ENCODE measurements around the gene CWF19L2.
A peak's percentile ranks its signal among the peaks of the same experiment; 100 is the strongest.

The CWF19L2 gene

DNA sequence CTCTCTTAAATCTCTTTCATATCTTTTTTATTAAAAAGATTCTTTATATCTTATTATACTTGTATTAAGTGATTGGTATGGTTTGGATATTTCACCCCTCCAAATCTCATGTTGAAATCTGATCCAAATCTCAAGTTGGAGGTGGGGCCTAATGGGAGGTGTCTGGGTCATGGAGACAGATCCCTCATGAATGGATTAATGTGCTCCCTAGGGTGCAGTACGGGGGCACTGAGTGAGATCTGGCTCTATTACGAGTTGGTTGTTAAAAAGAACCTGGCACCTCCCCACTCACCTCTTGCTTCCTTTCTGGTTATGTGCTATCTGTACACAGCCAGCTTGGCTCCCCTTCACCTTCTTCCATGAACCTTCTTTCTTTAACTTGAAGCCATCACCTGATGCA lies 149.6 kb downstream of the CWF19L2 start:
- Histone ChIP-seq H3K9me3 (replicated peaks in 1 of 2; ENCODE audit: control insufficient read depth in 2 of 2, insufficient read depth in 1 of 2, low read depth in 1 of 2, low read length in 2 of 2) (no peaks in the 10 kb centered on the region), H3K4me1 (ENCODE audit: control insufficient read depth in 2 of 2, insufficient read depth in 1 of 2, low read depth in 1 of 2, low read length in 2 of 2) (no peaks in the 10 kb centered on the region), H3K18ac (ENCODE audit: low read length) (no peak overlapping the region), H3K23ac (ENCODE audit: low read depth, low read length, poor library complexity) (no peak overlapping the region), H3K4me3 (ENCODE audit: low read length in 2 of 2) (no peak overlapping the region), H2BK120ac (ENCODE audit: low read depth, low read length) (no peak overlapping the region), H3K4me2 (ENCODE audit: insufficient read depth, low read length, poor library complexity, severe bottlenecking) (no peak overlapping the region), H4K91ac (ENCODE audit: low read depth, low read length, poor library complexity) (no peak overlapping the region), H4K8ac (ENCODE audit: low read depth, low read length) (no peak overlapping the region), H3K27me3 (ENCODE audit: control insufficient read depth in 3 of 3, insufficient read depth in 3 of 3, low read depth in 1 of 3, low read length in 3 of 3) (no peaks in the 10 kb centered on the region), H2BK15ac (ENCODE audit: low read length) (no peak overlapping the region), H3K27ac (replicated peaks; ENCODE audit: low read length) (no peak overlapping the region), H3K36me3 (replicated peaks in 1 of 2; ENCODE audit: control insufficient read depth in 2 of 2, insufficient read depth in 2 of 2, low read length in 2 of 2) (peaks cover 5 to 15% of the 10 kb centered on the region in 2 donors), H2BK12ac (ENCODE audit: low read length) (no peak overlapping the region), H3K4ac (ENCODE audit: low read length) (no peak overlapping the region), H2AFZ (ENCODE audit: low read length) (no peak overlapping the region), H3K79me1 (ENCODE audit: low read depth, low read length) (no peaks in the 10 kb centered on the region), H2BK5ac (ENCODE audit: low read length) (no peak overlapping the region), H3K9ac (ENCODE audit: low read depth, low read length, poor library complexity) (no peak overlapping the region), H2AK5ac (ENCODE audit: low read depth, low read length) (no peak overlapping the region), H3K14ac (ENCODE audit: low read length) (no peak overlapping the region)
- no peak for DNase-seq (ENCODE audit: low spot score)
- no CpG with 5 or more reads among the region's 2 CpGs for WGBS, 2 donors (ENCODE audit: extremely low coverage in 2 of 2, insufficient read length in 2 of 2, insufficient replicate concordance in 1 of 2)

- H3K4me1 ChIP-seq (ENCODE audit: control insufficient read depth in 2 of 2, insufficient read depth in 1 of 2, low read depth in 1 of 2, low read length in 2 of 2), result no peaks in the 10 kb centered on the region
- no peak overlapping the region for H2AK5ac ChIP-seq (ENCODE audit: low read depth, low read length)
- H3K4me2 ChIP-seq (ENCODE audit: insufficient read depth, low read length, poor library complexity, severe bottlenecking), result no peak overlapping the region
- H3K36me3 ChIP-seq (replicated peaks in 1 of 2; ENCODE audit: control insufficient read depth in 2 of 2, insufficient read depth in 2 of 2, low read length in 2 of 2), result peaks cover 0 to 12% of the 10 kb centered on the region in 2 donors
- H3K79me1 ChIP-seq (ENCODE audit: low read depth, low read length), result no peaks in the 10 kb centered on the region
- H3K27ac ChIP-seq (replicated peaks; ENCODE audit: low read length), result no peak overlapping the region
- no peak overlapping the region for H4K8ac ChIP-seq (ENCODE audit: low read depth, low read length)
- H2BK120ac ChIP-seq (ENCODE audit: low read depth, low read length), result no peak overlapping the region
- WGBS, 2 donors (ENCODE audit: extremely low coverage in 2 of 2, insufficient read length in 2 of 2, insufficient replicate concordance in 1 of 2), result no CpG with 5 or more reads among the region's 1 CpG
- no peak overlapping the region for H3K4ac ChIP-seq (ENCODE audit: low read length)
- H3K14ac ChIP-seq (ENCODE audit: low read length), result no peak overlapping the region
- no peak overlapping the region for H2BK5ac ChIP-seq (ENCODE audit: low read length)
- H3K27me3 ChIP-seq (ENCODE audit: control insufficient read depth in 3 of 3, insufficient read depth in 3 of 3, low read depth in 1 of 3, low read length in 3 of 3), result no peaks in the 10 kb centered on the region
- no peak overlapping the region for H3K18ac ChIP-seq (ENCODE audit: low read length)
- no peak overlapping the region for H3K23ac ChIP-seq (ENCODE audit: low read depth, low read length, poor library complexity)
- DNase-seq (ENCODE audit: low spot score), result no peak
- H2BK12ac ChIP-seq (ENCODE audit: low read length), result no peak overlapping the region
- H3K9me3 ChIP-seq (replicated peaks in 1 of 2; ENCODE audit: control insufficient read depth in 2 of 2, insufficient read depth in 1 of 2, low read depth in 1 of 2, low read length in 2 of 2), result no peaks in the 10 kb centered on the region
- no peak overlapping the region for H2AFZ ChIP-seq (ENCODE audit: low read length)
- H4K91ac ChIP-seq (ENCODE audit: low read depth, low read length, poor library complexity), result no peak overlapping the region
- H3K9ac ChIP-seq (ENCODE audit: low read depth, low read length, poor library complexity), result no peak overlapping the region
- no peak overlapping the region for H3K4me3 ChIP-seq (ENCODE audit: low read length in 2 of 2)
- no peak overlapping the region for H2BK15ac ChIP-seq (ENCODE audit: low read length)
These were observed 155.7 kb downstream of the CWF19L2 start for GRCh38 chr11:107301878-107302277.

DNA sequence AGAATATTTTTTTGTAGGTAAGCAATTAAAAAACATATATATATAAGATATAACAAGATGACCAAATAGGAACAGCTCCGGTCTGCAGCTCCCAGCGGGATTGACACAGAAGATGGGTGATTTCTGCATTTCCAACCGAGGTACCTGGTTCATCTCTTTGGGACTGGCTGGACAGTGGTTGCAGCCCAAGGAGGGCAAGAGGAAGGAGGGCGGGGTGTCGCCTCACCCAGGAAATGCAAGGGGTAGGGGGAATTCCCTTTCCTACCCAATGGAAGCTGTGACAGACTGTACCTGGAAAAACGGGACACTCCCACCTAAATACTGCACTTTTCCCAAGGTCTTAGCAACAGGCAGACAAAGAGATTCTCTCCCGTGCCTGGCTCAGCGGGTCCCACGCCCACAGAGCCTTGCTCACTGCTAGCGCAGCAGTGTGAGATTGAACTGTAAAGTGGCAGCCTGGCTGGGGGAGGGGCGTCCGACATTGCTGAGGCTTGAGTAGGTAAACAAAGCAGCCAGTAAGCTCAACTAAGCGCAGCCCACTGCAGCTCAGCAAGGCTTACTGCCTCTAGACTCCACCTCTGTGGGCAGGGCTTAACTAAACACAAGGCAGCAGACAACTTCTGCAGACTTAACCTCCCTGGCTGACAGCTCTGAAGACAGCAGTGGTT lies 163.8 kb downstream of the CWF19L2 start:
- no peak overlapping the region for H3K9ac ChIP-seq (ENCODE audit: low read depth, low read length, poor library complexity)
- H3K23ac ChIP-seq (ENCODE audit: low read depth, low read length, poor library complexity), result no peak overlapping the region
- H3K4ac ChIP-seq (ENCODE audit: low read length), result no peak overlapping the region
- no peak overlapping the region for H2BK120ac ChIP-seq (ENCODE audit: low read depth, low read length)
- peaks cover 5 to 6% of the 10 kb centered on the region in 2 donors for H3K36me3 ChIP-seq (replicated peaks in 1 of 2; ENCODE audit: control insufficient read depth in 2 of 2, insufficient read depth in 2 of 2, low read length in 2 of 2)
- no CpG with 5 or more reads among the region's 13 CpGs for WGBS, 2 donors (ENCODE audit: extremely low coverage in 2 of 2, insufficient read length in 2 of 2, insufficient replicate concordance in 1 of 2)
- H3K9me3 ChIP-seq (replicated peaks in 1 of 2; ENCODE audit: control insufficient read depth in 2 of 2, insufficient read depth in 1 of 2, low read depth in 1 of 2, low read length in 2 of 2), result no peaks in the 10 kb centered on the region
- no peak for DNase-seq (ENCODE audit: low spot score)
- H4K8ac ChIP-seq (ENCODE audit: low read depth, low read length), result peak overlapping the region; percentile 43
- no peak overlapping the region for H2BK15ac ChIP-seq (ENCODE audit: low read length)
- H3K4me2 ChIP-seq (ENCODE audit: insufficient read depth, low read length, poor library complexity, severe bottlenecking), result no peak overlapping the region
- H3K18ac ChIP-seq (ENCODE audit: low read length), result no peak overlapping the region
- H4K91ac ChIP-seq (ENCODE audit: low read depth, low read length, poor library complexity), result no peak overlapping the region
- H3K79me1 ChIP-seq (ENCODE audit: low read depth, low read length), result no peaks in the 10 kb centered on the region
- no peak overlapping the region for H3K4me3 ChIP-seq (ENCODE audit: low read length in 2 of 2)
- no peak overlapping the region for H2BK12ac ChIP-seq (ENCODE audit: low read length)
- no peak overlapping the region for H2AFZ ChIP-seq (ENCODE audit: low read length)
- H3K14ac ChIP-seq (ENCODE audit: low read length), result peak overlapping the region; percentile 56
- H3K27me3 ChIP-seq (ENCODE audit: control insufficient read depth in 3 of 3, insufficient read depth in 3 of 3, low read depth in 1 of 3, low read length in 3 of 3), result no peaks in the 10 kb centered on the region
- no peak overlapping the region for H2AK5ac ChIP-seq (ENCODE audit: low read depth, low read length)
- no peak overlapping the region for H3K27ac ChIP-seq (replicated peaks; ENCODE audit: low read length)
- H2BK5ac ChIP-seq (ENCODE audit: low read length), result peak overlapping the region; percentile 53
- H3K4me1 ChIP-seq (ENCODE audit: control insufficient read depth in 2 of 2, insufficient read depth in 1 of 2, low read depth in 1 of 2, low read length in 2 of 2), result no peaks in the 10 kb centered on the region

DNA sequence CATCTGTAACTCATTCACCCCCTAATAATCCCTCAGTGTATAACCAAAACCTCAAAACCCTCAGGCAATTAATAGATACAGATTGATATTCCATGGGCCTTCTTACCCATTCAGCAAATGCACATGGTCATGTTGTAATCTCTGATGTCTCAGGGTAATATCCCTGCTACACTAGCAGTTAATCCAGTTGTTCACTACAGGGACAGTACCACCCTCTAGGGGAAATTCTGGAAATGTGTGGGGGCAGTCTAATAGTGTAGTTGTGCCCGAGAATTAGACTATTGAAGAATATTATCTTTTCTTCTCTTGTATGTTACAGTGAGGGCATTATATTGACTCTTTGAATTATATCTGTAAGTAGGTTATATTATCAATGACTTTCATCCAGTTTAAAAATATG lies 175.4 kb downstream of the CWF19L2 start:
- Histone ChIP-seq H3K79me1 (ENCODE audit: low read depth, low read length) (no peaks in the 10 kb centered on the region), H2BK5ac (ENCODE audit: low read length) (no peak overlapping the region), H3K27me3 (ENCODE audit: control insufficient read depth in 3 of 3, insufficient read depth in 3 of 3, low read depth in 1 of 3, low read length in 3 of 3) (no peaks in the 10 kb centered on the region), H4K8ac (ENCODE audit: low read depth, low read length) (no peak overlapping the region), H3K27ac (replicated peaks; ENCODE audit: low read length) (no peak overlapping the region), H3K14ac (ENCODE audit: low read length) (no peak overlapping the region), H2BK15ac (ENCODE audit: low read length) (no peak overlapping the region), H3K4me2 (ENCODE audit: insufficient read depth, low read length, poor library complexity, severe bottlenecking) (no peak overlapping the region), H3K9ac (ENCODE audit: low read depth, low read length, poor library complexity) (no peak overlapping the region), H2AK5ac (ENCODE audit: low read depth, low read length) (no peak overlapping the region), H3K23ac (ENCODE audit: low read depth, low read length, poor library complexity) (no peak overlapping the region), H3K18ac (ENCODE audit: low read length) (no peak overlapping the region), H2BK120ac (ENCODE audit: low read depth, low read length) (no peak overlapping the region), H2BK12ac (ENCODE audit: low read length) (no peak overlapping the region), H4K91ac (ENCODE audit: low read depth, low read length, poor library complexity) (no peak overlapping the region), H3K4ac (ENCODE audit: low read length) (no peak overlapping the region), H3K4me1 (ENCODE audit: control insufficient read depth in 2 of 2, insufficient read depth in 1 of 2, low read depth in 1 of 2, low read length in 2 of 2) (no peaks in the 10 kb centered on the region), H3K36me3 (replicated peaks in 1 of 2; ENCODE audit: control insufficient read depth in 2 of 2, insufficient read depth in 2 of 2, low read length in 2 of 2) (no peaks in the 10 kb centered on the region), H2AFZ (ENCODE audit: low read length) (no peak overlapping the region), H3K4me3 (ENCODE audit: low read length in 2 of 2) (no peak overlapping the region), H3K9me3 (replicated peaks in 1 of 2; ENCODE audit: control insufficient read depth in 2 of 2, insufficient read depth in 1 of 2, low read depth in 1 of 2, low read length in 2 of 2) (no peaks in the 10 kb centered on the region)
- no peak for DNase-seq (ENCODE audit: low spot score)
- no CpG with 5 or more reads among the region's 1 CpG for WGBS, 2 donors (ENCODE audit: extremely low coverage in 2 of 2, insufficient read length in 2 of 2, insufficient replicate concordance in 1 of 2)

All from neuronal stem cell (in vitro differentiated cells).